H54 (cell line): Measurements from ENCODE around the gene TBC1D9B.

Source experiments
- DNase-seq: peaks from one replicate; pipeline ENCODE4 v3.0.0; 2011; ENCODE audit warnings: low spot score, mixed read lengths; ENCODE audit not compliant: insufficient read length
- FAIRE-seq: peaks from 3 replicates; lab custom pipeline; 2011; peaks lifted over from hg19 to GRCh38; lab: Jason Lieb, UNC
- POLR2A ChIP-seq: IDR thresholded peaks from 2 replicates; pipeline ENCODE4 v1.6.1; 2011; ENCODE audit warnings: low read depth, mild to moderate bottlenecking, low read length

Gene TBC1D9B

GRCh38 chr5:179823937-179824744 is 83.6 kb downstream of the TBC1D9B start:
- no peak for FAIRE-seq
- no peak for TF ChIP-seq POLR2A
- no peak for DNase-seq

- no peak for TF ChIP-seq POLR2A
- DNase-seq = no peak
- FAIRE-seq = no peak
Measured at GRCh38 chr5:179822444-179822990, 85.2 kb downstream of the TBC1D9B start.

- FAIRE-seq = no peak
- no peak for TF ChIP-seq POLR2A
- no peak for DNase-seq
Measured at GRCh38 chr5:179822059-179822432, 85.7 kb downstream of the TBC1D9B start.

DNA sequence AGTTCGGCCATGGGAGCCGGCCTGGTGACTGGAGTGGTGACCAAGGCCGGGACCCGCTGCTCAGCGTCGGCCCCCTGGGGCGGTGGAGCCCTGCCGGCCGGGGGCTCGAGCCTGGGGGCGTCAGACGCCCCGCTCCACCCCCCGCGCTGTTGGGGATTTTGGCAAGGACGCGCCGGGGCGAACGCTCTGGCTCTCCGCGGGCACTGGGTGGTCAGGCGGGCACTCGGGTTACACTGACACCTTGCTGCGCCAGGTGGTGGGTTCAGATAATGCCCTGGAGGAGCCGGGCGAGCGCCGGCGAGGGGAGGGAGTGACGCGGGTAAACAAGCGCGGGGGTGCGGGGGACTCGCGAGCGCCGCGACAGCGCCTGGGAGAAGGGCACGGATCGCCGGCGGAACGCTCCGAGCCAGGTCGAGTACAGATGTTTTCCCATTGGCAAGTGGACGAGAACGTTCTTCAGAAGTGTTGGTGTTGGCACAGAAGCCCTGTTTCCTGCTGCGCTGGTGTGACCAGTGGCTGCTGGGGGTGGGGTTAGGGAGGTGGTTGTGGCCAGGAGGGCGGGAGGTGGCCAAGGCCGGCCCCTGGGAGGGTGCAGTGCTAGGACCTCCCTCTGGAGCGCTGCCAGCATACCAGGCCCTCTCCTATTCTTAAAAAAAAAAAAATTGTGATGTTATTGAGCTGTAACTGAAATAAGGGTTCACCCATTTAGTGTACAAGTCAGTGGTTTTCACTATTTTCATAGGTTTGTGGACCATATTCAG is 86.2 kb downstream of the TBC1D9B start:
- DNase-seq = peak; percentile 92
- no peak for FAIRE-seq
- TF ChIP-seq POLR2A = peak; percentile 82

- no peak for FAIRE-seq
- peak; percentile 100 for TF ChIP-seq POLR2A
- DNase-seq = peak; percentile 79
Measured at GRCh38 chr5:179820483-179821297, 87.0 kb downstream of the TBC1D9B start, which contains the start of gene SQSTM1. Gene SQSTM1, plus strand, starts transcription at chr5:179820905. Its CDS starts 32 bp downstream, at chr5:179820937.

DNA sequence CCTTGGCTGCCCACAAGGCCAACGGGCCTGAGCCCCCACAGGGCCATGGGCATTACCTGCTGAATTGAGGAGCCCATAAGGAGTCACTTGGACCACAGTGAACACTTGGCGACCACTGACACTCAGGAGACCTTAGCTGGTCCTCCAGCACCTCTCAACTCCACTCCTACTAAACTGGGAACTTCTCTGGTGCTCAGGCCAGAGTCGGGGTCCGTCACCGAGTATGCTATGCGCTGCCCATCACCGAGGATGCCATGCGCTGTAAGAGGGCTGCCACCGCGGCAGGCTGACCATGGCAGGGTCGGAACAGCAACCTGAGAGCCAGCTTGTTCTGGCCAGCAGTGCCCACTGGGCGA is 87.6 kb downstream of the TBC1D9B start:
- no peak for TF ChIP-seq POLR2A
- no peak for FAIRE-seq
- DNase-seq = no peak

- FAIRE-seq = no peak
- peak; percentile 85 for DNase-seq
Measured at GRCh38 chr5:179819296-179820126, 88.2 kb downstream of the TBC1D9B start.

GRCh38 chr5:179818746-179819295 is 88.9 kb downstream of the TBC1D9B start:
- DNase-seq = peak; percentile 97
- peak; percentile 38; the same call in 1 of the 2 replicates for TF ChIP-seq POLR2A
- no peak for FAIRE-seq

More at GRCh38 chr5:179819296-179820126, 88.2 kb downstream of the TBC1D9B start:
- 0 out of 2 replicates have a peak, but pooled peaks have one; percentile 9 for TF ChIP-seq POLR2A

- TF ChIP-seq POLR2A = no peak
- FAIRE-seq (no peak), DNase-seq (no peak)
Measured at GRCh38 chr5:179817890-179818745, 89.6 kb downstream of the TBC1D9B start.

- DNase-seq (no peak), FAIRE-seq (no peak)
- TF ChIP-seq POLR2A = no peak
Measured at GRCh38 chr5:179817470-179817840, 90.2 kb downstream of the TBC1D9B start.

GRCh38 chr5:179816796-179817469 is 90.8 kb downstream of the TBC1D9B start:
- FAIRE-seq (no peak), DNase-seq (no peak)
- TF ChIP-seq POLR2A = no peak
